ENCODE data around the gene CMIP. TPM values are rescaled to one million over a fixed set of nuclear protein-coding genes. Genes with fewer than 3 reads are reported as not detected.
A peak's percentile ranks its signal among the peaks of the same experiment; 100 is the strongest.

The CMIP gene
- total RNA-seq, 1 donor from 2014 or later: 6.6 TPM

DNA sequence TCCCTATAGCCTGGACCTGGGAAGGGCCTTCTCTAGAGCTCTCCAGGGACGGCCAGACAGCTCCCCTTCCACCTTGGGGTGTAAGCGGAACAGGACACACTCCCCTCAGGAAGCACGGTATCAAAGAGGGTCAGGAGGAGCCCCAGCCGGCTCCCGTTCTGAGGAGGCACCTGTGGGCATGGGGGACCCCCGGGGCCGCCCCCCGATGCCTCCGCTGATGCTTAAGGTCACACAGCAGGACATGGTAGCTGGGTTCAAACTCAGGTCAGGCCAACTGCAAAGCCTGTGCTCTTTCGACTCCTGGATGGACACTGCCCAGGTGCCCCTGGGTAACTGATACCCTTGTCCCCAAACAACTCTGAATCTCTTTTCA lies 49.8 kb downstream of the CMIP start:
- H2AFZ ChIP-seq (replicated peaks): no peak overlapping the region
- H3F3A ChIP-seq (ENCODE audit: low read depth): peaks cover 13% of the 10 kb centered on the region
- TF ChIP-seq EZH2phosphoT487 (IDR thresholded peaks at IDR 0.05): no peak
- Mint-ChIP-seq H3K4me3 (no peak overlapping the region), H3K9me3 (no peaks in the 10 kb centered on the region), H3K36me3 (peaks cover 3% of the 10 kb centered on the region), H3K4me1 (peaks cover 58% of the 10 kb centered on the region), H3K27me3 (ENCODE audit: insufficient read depth, low read depth) (peaks cover 6% of the 10 kb centered on the region), H3K27ac (no peak overlapping the region)
- H3K27me3 ChIP-seq: no peaks in the 10 kb centered on the region
- H3K9ac ChIP-seq: no peak overlapping the region
- no peak overlapping the region for H3K4me3 ChIP-seq
- DNase-seq (ENCODE audit: low spot score): no peak
- peaks cover 92% of the 10 kb centered on the region for H4K20me1 ChIP-seq (ENCODE audit: low read depth)
- H3K79me2 ChIP-seq (ENCODE audit: low read depth): peaks cover 81% of the 10 kb centered on the region
- H3K4me2 ChIP-seq: peak overlapping the region; percentile 3
- H3K4me1 ChIP-seq: peaks cover 16% of the 10 kb centered on the region
- H3K36me3 ChIP-seq: no peaks in the 10 kb centered on the region
- no peak overlapping the region for H3K27ac ChIP-seq
- no peaks in the 10 kb centered on the region for H3K9me3 ChIP-seq (ENCODE audit: low read depth)

GRCh38 chr16:81494888-81495287 lies 50.3 kb downstream of the CMIP start:
- Mint-ChIP-seq H3K4me3 (no peak overlapping the region), H3K4me1 (peaks cover 58% of the 10 kb centered on the region), H3K27ac (no peak overlapping the region), H3K9me3 (no peaks in the 10 kb centered on the region), H3K27me3 (ENCODE audit: insufficient read depth, low read depth) (peaks cover 8% of the 10 kb centered on the region), H3K36me3 (peaks cover 3% of the 10 kb centered on the region)
- Histone ChIP-seq H2AFZ (replicated peaks) (no peak overlapping the region), H3K4me1 (peaks cover 16% of the 10 kb centered on the region), H3K9me3 (ENCODE audit: low read depth) (no peaks in the 10 kb centered on the region), H3K4me3 (no peak overlapping the region), H4K20me1 (ENCODE audit: low read depth) (peaks cover 92% of the 10 kb centered on the region), H3K79me2 (ENCODE audit: low read depth) (peaks cover 76% of the 10 kb centered on the region), H3K27me3 (no peaks in the 10 kb centered on the region), H3K4me2 (no peak overlapping the region), H3K27ac (no peak overlapping the region), H3F3A (ENCODE audit: low read depth) (peaks cover 13% of the 10 kb centered on the region), H3K36me3 (no peaks in the 10 kb centered on the region), H3K9ac (no peak overlapping the region)
- DNase-seq (ENCODE audit: low spot score): no peak
- no peak for TF ChIP-seq EZH2phosphoT487 (IDR thresholded peaks at IDR 0.05)
- no peak for TF ChIP-seq EZH2 (IDR thresholded peaks at IDR 0.05)
- TF ChIP-seq, protein P1, sequence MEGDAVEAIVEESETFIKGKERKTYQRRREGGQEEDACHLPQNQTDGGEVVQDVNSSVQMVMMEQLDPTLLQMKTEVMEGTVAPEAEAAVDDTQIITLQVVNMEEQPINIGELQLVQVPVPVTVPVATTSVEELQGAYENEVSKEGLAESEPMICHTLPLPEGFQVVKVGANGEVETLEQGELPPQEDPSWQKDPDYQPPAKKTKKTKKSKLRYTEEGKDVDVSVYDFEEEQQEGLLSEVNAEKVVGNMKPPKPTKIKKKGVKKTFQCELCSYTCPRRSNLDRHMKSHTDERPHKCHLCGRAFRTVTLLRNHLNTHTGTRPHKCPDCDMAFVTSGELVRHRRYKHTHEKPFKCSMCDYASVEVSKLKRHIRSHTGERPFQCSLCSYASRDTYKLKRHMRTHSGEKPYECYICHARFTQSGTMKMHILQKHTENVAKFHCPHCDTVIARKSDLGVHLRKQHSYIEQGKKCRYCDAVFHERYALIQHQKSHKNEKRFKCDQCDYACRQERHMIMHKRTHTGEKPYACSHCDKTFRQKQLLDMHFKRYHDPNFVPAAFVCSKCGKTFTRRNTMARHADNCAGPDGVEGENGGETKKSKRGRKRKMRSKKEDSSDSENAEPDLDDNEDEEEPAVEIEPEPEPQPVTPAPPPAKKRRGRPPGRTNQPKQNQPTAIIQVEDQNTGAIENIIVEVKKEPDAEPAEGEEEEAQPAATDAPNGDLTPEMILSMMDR (IDR thresholded peaks at IDR 0.05): no peak

DNA sequence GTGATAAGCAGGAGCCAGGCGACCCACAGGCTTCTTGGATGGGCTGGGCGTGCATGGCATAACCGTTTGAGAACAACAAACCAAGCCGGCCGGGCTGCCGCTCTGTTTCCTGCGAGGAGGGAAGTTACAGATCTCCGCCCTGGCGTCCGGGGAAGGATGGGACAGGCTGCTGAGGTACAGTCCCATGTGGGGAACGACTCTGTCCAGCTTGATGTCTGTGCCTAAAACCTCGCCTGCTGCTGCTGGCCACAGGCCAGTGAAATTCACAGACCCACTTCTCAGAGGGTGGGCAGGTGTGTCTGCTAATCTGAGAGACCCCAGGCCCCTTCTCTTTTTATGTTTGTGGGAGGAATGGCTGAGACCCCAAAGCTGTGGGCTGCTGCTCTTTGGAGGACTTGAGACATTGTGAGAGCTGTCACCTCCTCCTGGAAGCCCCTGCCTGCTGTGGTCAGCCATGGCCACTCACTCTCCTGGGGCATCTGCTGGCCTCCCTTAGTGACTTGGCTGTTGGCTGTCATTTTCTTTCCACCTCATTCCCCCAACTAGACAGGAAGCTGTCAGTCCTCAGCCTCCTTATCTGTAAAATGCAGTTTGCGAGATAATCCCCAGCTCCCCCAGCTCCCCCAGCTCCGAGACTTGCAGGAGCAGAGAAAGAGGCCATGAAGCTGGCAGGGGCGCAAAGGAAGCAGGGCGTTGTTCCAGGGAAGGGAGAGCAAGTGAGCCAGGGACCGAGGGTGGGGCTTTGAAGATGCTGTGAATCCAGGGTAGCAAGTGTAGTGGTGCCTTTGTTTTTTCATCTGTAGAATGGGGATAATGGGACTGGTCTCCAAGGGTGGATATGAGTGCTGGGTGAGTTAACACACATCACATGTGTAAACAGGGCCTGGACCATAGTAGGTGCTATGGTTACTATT lies 51.0 kb downstream of the CMIP start:
- Histone ChIP-seq H3K4me2 (no peak overlapping the region), H3K9me3 (ENCODE audit: low read depth) (no peaks in the 10 kb centered on the region), H3K9ac (no peak overlapping the region), H3K79me2 (ENCODE audit: low read depth) (peaks cover 72% of the 10 kb centered on the region), H3K27ac (no peak overlapping the region), H3K27me3 (no peaks in the 10 kb centered on the region), H4K20me1 (ENCODE audit: low read depth) (peaks cover 86% of the 10 kb centered on the region), H3K4me1 (peaks cover 16% of the 10 kb centered on the region), H3K4me3 (no peak overlapping the region), H2AFZ (replicated peaks) (no peak overlapping the region), H3K36me3 (no peaks in the 10 kb centered on the region), H3F3A (ENCODE audit: low read depth) (peaks cover 13% of the 10 kb centered on the region)
- no peak for DNase-seq (ENCODE audit: low spot score)
- peaks cover 3% of the 10 kb centered on the region for H3K36me3 Mint-ChIP-seq
- H3K27ac Mint-ChIP-seq: peak overlapping the region; percentile 50
- H3K4me1 Mint-ChIP-seq: peaks cover 57% of the 10 kb centered on the region
- H3K27me3 Mint-ChIP-seq (ENCODE audit: insufficient read depth, low read depth): peaks cover 8% of the 10 kb centered on the region
- no peaks in the 10 kb centered on the region for H3K9me3 Mint-ChIP-seq
- TF ChIP-seq EZH2phosphoT487 (IDR thresholded peaks at IDR 0.05) (no peak), EZH2 (IDR thresholded peaks at IDR 0.05) (no peak)
- TF ChIP-seq, protein P1 (IDR thresholded peaks at IDR 0.05): no peak
- no peak overlapping the region for H3K4me3 Mint-ChIP-seq

DNA sequence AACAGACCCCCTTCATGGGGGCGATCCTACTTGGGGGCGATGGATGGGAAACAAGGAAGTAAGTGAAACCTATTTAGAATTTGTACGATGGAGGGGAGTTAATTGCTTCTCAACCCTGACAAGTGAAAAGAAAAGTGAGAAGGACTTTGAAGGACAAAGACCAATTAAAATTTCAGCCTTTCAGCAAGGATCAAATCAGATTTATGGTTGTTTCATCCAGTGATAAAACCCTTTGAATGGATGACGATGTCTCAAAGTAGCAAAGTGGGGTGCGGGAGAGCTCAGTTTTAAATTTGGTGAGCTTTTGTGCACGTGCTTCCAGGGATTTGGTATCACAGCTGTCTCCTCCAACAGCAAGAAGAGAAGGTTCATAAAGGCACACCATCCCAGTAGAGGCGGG lies 51.7 kb downstream of the CMIP start:
- H3K9ac ChIP-seq: no peak overlapping the region
- Mint-ChIP-seq H3K4me1 (peaks cover 50% of the 10 kb centered on the region), H3K4me3 (no peak overlapping the region), H3K9me3 (no peaks in the 10 kb centered on the region), H3K36me3 (peaks cover 3% of the 10 kb centered on the region), H3K27me3 (ENCODE audit: insufficient read depth, low read depth) (peaks cover 8% of the 10 kb centered on the region), H3K27ac (no peak overlapping the region)
- H3K4me3 ChIP-seq: no peak overlapping the region
- no peaks in the 10 kb centered on the region for H3K9me3 ChIP-seq (ENCODE audit: low read depth)
- peaks cover 16% of the 10 kb centered on the region for H3K4me1 ChIP-seq
- no peak overlapping the region for H3K27ac ChIP-seq
- H3K36me3 ChIP-seq: no peaks in the 10 kb centered on the region
- DNase-seq (ENCODE audit: low spot score): no peak
- H3K4me2 ChIP-seq: no peak overlapping the region
- peaks cover 68% of the 10 kb centered on the region for H3K79me2 ChIP-seq (ENCODE audit: low read depth)
- TF ChIP-seq, protein P1 (IDR thresholded peaks at IDR 0.05): no peak
- TF ChIP-seq EZH2 (IDR thresholded peaks at IDR 0.05): no peak
- no peak for TF ChIP-seq EZH2phosphoT487 (IDR thresholded peaks at IDR 0.05)
- H3F3A ChIP-seq (ENCODE audit: low read depth): peaks cover 13% of the 10 kb centered on the region
- H3K27me3 ChIP-seq: no peaks in the 10 kb centered on the region
- H4K20me1 ChIP-seq (ENCODE audit: low read depth): peaks cover 80% of the 10 kb centered on the region
- H2AFZ ChIP-seq (replicated peaks): no peak overlapping the region

Measured in neural progenitor cell (in vitro differentiated cells).